ENCODE results near the gene NTRK2.

Gene NTRK2

GRCh38 chr9:84879631-84880030 is 210.1 kb downstream of the NTRK2 start:
- Histone ChIP-seq H3K36me3 (ENCODE audit: control insufficient read depth, low read length) (no peaks in the 10 kb centered on the region), H3K4me3 (ENCODE audit: low read length) (no peak overlapping the region), H3K27me3 (ENCODE audit: control insufficient read depth, low read length) (no peaks in the 10 kb centered on the region), H3K9me2 (replicated peaks; ENCODE audit: control insufficient read depth, low read length) (no peaks in the 10 kb centered on the region), H3K4me1 (ENCODE audit: control insufficient read depth, low read length) (no peaks in the 10 kb centered on the region), H3K9me3 (ENCODE audit: control insufficient read depth, insufficient read depth, low read length) (no peaks in the 10 kb centered on the region), H3K79me2 (ENCODE audit: control insufficient read depth, low read length) (no peaks in the 10 kb centered on the region), H3F3A (ENCODE audit: control insufficient read depth, insufficient read depth) (no peaks in the 10 kb centered on the region), H3K27ac (ENCODE audit: low read depth, low read length) (no peak overlapping the region), H3K4me2 (ENCODE audit: low read length) (no peak overlapping the region), H4K20me1 (ENCODE audit: control insufficient read depth, insufficient read depth, low read depth, low read length) (no peaks in the 10 kb centered on the region)
- TF ChIP-seq EZH2phosphoT487 (IDR thresholded peaks at IDR 0.05; ENCODE audit: borderline replicate concordance, low read length) (no peak), CTCF (IDR thresholded peaks at IDR 0.05; ENCODE audit: low read depth, low read length, poor library complexity, severe bottlenecking) (no peak)

- H3K4me1 ChIP-seq (ENCODE audit: control insufficient read depth, low read length) = no peaks in the 10 kb centered on the region
- TF ChIP-seq CTCF (IDR thresholded peaks at IDR 0.05; ENCODE audit: low read depth, low read length, poor library complexity, severe bottlenecking) (no peak), EZH2phosphoT487 (IDR thresholded peaks at IDR 0.05; ENCODE audit: borderline replicate concordance, low read length) (no peak)
- H3K9me2 ChIP-seq (replicated peaks; ENCODE audit: control insufficient read depth, low read length) = no peaks in the 10 kb centered on the region
- H3F3A ChIP-seq (ENCODE audit: control insufficient read depth, insufficient read depth) = no peaks in the 10 kb centered on the region
- no peaks in the 10 kb centered on the region for H3K79me2 ChIP-seq (ENCODE audit: control insufficient read depth, low read length)
- H3K9me3 ChIP-seq (ENCODE audit: control insufficient read depth, insufficient read depth, low read length) = no peaks in the 10 kb centered on the region
- no peaks in the 10 kb centered on the region for H3K36me3 ChIP-seq (ENCODE audit: control insufficient read depth, low read length)
- H3K4me2 ChIP-seq (ENCODE audit: low read length) = no peak overlapping the region
- H3K27ac ChIP-seq (ENCODE audit: low read depth, low read length) = no peak overlapping the region
- no peak overlapping the region for H3K4me3 ChIP-seq (ENCODE audit: low read length)
- H4K20me1 ChIP-seq (ENCODE audit: control insufficient read depth, insufficient read depth, low read depth, low read length) = no peaks in the 10 kb centered on the region
- no peaks in the 10 kb centered on the region for H3K27me3 ChIP-seq (ENCODE audit: control insufficient read depth, low read length)
These were observed 211.3 kb downstream of the NTRK2 start for GRCh38 chr9:84880835-84881234.

- H3K4me1 ChIP-seq (ENCODE audit: control insufficient read depth, low read length) = no peaks in the 10 kb centered on the region
- no peaks in the 10 kb centered on the region for H3K36me3 ChIP-seq (ENCODE audit: control insufficient read depth, low read length)
- H4K20me1 ChIP-seq (ENCODE audit: control insufficient read depth, insufficient read depth, low read depth, low read length) = no peaks in the 10 kb centered on the region
- no peak overlapping the region for H3K27ac ChIP-seq (ENCODE audit: low read depth, low read length)
- no peaks in the 10 kb centered on the region for H3K27me3 ChIP-seq (ENCODE audit: control insufficient read depth, low read length)
- H3F3A ChIP-seq (ENCODE audit: control insufficient read depth, insufficient read depth) = no peaks in the 10 kb centered on the region
- no peaks in the 10 kb centered on the region; the same call in 1 of the 2 replicates for H3K9me2 ChIP-seq (replicated peaks; ENCODE audit: control insufficient read depth, low read length)
- no peak for TF ChIP-seq CTCF (IDR thresholded peaks at IDR 0.05; ENCODE audit: low read depth, low read length, poor library complexity, severe bottlenecking)
- no peaks in the 10 kb centered on the region for H3K79me2 ChIP-seq (ENCODE audit: control insufficient read depth, low read length)
- no peak overlapping the region for H3K4me2 ChIP-seq (ENCODE audit: low read length)
- H3K4me3 ChIP-seq (ENCODE audit: low read length) = no peak overlapping the region
- no peaks in the 10 kb centered on the region for H3K9me3 ChIP-seq (ENCODE audit: control insufficient read depth, insufficient read depth, low read length)
These were observed 217.3 kb downstream of the NTRK2 start for GRCh38 chr9:84886866-84887265.

- Histone ChIP-seq H3K4me1 (ENCODE audit: control insufficient read depth, low read length) (no peaks in the 10 kb centered on the region), H3F3A (ENCODE audit: control insufficient read depth, insufficient read depth) (no peaks in the 10 kb centered on the region)
- TF ChIP-seq EZH2phosphoT487 (IDR thresholded peaks at IDR 0.05; ENCODE audit: borderline replicate concordance, low read length) (no peak), CTCF (IDR thresholded peaks at IDR 0.05; ENCODE audit: low read depth, low read length, poor library complexity, severe bottlenecking) (no peak)
These were observed 222.4 kb downstream of the NTRK2 start for GRCh38 chr9:84891924-84892323.

More at GRCh38 chr9:84891924-84892323, 222.4 kb downstream of the NTRK2 start:
- Histone ChIP-seq H3K9me3 (ENCODE audit: control insufficient read depth, insufficient read depth, low read length) (no peaks in the 10 kb centered on the region), H3K27ac (ENCODE audit: low read depth, low read length) (no peak overlapping the region), H4K20me1 (ENCODE audit: control insufficient read depth, insufficient read depth, low read depth, low read length) (no peaks in the 10 kb centered on the region), H3K79me2 (ENCODE audit: control insufficient read depth, low read length) (no peaks in the 10 kb centered on the region), H3K9me2 (replicated peaks; ENCODE audit: control insufficient read depth, low read length) (no peaks in the 10 kb centered on the region; the same call in 1 of the 2 replicates), H3K4me3 (ENCODE audit: low read length) (no peak overlapping the region), H3K36me3 (ENCODE audit: control insufficient read depth, low read length) (no peaks in the 10 kb centered on the region), H3K27me3 (ENCODE audit: control insufficient read depth, low read length) (no peaks in the 10 kb centered on the region), H3K4me2 (ENCODE audit: low read length) (no peak overlapping the region)
